ENCODE results near the gene YLPM1.
A peak's percentile ranks its signal among the peaks of the same experiment; 100 is the strongest.

YLPM1 gene

DNA sequence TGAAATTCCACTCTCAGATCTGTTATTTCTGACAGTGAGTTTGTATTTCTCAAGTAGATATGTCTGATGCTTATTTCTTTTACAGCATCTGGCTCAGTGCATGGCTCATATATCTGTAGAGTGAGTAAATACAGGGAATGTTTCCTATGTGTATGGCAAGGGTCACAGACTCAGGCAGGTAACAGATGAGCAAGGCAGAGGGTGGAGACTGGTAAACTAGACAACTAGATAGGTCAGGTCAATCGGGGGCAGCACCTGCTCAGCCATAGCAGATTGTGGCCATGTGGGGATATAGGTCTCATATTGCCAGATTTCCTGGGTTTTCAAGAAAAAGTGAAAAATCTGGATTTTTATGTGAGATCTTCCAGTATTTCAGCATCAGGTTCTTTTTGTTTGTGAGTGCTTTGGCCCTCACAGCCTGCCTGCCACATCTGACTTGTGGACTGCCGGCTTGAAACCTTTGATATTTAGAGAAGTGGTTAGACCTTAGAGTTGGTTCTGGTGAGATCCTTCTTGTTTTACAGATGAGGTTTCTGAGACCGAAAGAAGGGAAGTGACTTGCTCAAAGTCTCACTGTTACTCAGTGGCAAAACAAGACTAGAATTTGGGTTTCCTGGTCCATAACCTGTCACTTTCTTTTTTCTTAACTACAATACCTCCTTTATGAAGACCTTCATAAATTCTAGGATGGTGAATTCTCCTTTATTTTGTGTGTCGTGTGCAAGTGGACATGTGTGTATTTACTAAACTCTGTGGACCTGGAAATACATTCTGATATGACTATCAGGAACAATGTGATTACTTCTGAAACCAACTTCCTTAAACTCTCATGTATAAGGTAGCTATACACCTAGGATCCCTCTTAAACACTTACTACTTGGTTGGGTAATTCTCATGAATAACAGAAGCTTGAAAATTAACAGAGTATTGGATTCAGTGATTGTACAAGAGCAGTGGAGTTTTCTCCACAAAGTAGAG, 78.4 kb downstream of the YLPM1 start:
- DNase-seq: peak; percentile 20

DNA sequence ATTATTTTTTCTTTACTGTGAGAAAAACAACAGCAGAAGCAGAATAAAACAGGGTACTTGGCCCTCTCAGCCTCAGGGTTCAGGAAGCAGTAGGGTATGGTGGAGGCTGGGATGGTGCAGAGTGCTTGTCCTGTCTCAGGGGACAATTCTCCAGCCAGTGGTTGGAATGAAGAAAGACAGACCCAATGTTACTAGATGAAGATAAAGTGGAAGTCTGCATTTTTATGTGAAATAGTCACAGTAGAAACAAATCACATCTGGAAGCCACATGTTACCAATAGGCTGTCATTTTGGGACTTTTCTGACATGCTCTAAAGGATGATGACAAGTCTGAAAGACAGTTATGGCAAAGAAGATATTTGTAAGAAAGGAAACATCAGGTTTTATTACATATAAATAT, 80.5 kb downstream of the YLPM1 start:
- DNase-seq: no peak

DNA sequence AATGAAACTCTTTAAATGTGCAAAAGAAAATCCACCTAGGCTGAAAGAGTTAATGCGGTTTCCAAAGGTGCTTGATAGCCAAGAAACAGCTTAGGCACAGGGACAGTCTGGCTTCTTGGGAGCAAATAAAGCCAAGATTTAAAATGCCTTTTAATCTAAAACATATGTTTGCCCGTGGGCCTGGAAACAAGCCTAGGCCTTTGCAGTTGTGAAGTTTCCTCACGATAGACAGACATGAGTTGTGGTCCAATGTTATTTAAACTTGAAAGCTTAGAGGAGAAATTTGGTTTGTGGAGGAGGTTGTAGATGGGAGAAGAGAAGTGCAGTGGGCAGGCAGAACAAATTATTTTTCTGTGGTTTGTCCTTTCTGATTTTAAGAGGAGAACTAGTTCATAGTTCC, 83.1 kb downstream of the YLPM1 start:
- no peak for DNase-seq

DNA sequence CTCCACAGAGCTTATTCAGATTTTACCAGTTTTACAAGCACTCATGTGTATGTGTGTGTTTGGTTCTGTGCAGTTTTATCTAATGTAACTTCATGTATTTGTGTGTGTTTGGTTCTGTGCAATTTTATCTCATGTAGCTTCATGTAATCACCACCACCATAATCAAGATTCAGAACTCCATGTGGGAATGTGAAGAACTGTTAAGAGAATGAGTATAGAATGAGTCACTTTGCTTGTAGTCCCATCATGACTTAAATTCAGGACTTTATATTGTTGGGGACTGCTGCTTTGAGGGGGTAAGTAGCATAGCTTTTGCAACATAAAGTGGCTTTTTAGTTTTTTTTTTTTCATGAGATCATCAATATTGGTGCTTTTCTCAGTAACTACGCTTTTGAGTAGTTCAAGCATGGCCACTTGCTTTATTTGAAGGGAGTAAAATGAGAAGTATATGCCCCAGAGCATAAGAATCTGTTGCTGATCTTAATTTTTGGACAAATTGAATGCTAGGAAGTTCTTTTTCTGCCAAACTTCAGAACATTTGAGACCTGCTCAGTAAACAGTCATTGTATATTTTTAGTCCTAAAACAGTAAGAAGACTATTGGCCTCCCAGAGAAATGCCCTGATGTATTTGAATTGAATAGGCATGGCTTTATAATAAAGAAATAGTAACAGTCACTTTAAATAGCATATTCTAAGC, 84.0 kb downstream of the YLPM1 start:
- DNase-seq: no peak

DNA sequence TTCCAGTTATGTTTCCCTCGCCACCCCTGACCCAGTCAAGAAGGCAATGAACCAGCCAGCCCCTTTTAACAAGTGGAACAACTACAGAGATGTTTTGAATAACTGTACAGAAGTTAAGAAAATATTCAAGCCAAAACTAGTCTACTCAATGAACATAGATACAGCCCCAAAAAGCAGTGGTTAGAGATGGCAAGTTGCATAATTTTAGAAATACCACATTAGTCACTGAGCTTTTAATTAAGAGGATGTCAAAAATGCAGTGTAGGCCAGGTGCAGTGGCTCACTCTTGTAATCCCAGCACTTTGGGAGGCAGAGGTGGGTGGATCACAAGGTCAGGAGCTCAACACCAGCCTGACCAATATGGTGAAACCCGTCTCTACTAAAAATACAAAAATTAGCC, 85.7 kb downstream of the YLPM1 start:
- DNase-seq: no peak

DNA sequence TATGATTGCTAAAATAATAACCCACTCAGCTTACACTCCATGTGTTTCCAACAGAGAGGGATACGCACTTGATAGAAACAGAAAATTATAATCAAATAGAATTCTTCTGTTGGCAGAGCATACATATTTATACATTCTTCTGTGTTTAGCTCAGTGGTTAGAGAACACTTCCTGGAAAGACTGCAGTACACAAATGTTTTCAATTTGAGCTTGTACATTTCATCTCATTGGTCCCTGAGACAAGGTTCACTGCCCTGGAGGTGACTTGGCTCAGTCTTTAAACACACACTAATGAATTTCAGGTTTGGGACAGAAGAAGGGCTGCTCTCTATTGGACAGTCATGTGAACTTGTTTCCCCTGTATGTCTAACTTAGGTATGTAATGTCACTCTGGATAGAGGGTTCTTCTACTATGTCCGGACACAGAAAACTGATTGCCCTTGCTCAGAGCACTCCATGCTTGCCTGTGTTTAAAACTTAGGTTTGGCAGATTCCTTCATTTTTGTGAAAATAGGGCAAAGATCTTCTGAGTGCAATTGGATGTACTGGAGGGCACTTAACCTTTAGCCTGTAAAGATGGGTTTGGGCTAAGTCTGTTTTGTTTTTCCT, 89.9 kb downstream of the YLPM1 start:
- DNase-seq: no peak

DNA sequence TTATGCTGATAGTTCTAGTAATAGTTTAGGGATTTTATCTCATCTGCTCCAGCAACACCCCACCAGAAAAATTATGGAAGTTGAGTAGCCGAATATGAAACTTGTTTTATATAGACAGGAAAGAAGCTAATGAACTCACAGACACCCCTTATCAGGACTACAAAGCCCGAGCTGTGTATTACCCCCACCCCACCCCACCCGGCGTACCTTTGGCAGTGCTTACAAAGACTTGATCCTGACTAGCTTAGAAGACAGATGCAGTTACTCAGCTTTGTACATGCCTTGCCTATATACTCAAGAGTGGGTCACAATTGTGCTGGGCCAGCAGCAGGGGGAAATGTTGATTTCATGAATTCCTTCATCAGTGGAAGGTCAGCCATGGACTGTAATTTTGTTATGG, 90.5 kb downstream of the YLPM1 start:
- no peak for DNase-seq

DNA sequence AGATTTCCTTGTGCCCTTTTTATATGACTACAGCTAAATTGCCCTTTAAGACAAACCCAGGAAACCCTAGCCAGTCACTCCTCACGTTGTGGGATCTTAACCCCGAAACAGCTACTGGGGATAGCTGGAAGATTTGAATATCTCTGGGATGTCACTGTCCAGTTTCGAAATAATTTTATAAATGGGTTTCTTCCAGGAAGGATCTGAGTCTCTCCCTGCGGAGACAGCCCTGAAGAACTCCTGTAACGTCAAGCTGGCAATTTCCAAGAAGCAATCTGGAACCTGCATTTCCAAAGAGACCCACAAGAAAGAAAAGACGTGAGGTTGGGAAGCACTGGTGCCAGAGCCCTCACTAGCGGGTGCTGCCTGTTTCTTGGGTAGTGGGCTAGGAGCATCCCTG, 91.9 kb downstream of the YLPM1 start:
- DNase-seq: no peak

DNA sequence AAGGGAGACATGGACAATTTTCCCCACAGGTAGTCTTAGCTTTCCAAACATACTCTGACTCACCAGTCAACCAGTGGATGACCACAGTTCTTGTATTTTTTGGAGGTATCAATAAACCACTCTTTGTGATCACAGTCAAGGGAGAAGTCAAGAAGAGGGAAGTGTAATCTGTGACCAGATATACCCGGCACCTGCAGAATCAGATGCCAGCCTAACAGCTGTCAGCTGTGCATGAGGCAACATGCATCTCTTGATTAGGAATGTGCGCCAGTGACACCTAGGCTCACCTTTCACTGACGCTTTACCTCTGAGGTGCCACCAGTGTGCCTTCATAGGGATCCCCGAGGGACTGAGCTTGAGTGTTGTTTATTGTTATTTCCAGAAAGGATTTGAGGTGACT, 92.8 kb downstream of the YLPM1 start:
- DNase-seq: no peak

DNA sequence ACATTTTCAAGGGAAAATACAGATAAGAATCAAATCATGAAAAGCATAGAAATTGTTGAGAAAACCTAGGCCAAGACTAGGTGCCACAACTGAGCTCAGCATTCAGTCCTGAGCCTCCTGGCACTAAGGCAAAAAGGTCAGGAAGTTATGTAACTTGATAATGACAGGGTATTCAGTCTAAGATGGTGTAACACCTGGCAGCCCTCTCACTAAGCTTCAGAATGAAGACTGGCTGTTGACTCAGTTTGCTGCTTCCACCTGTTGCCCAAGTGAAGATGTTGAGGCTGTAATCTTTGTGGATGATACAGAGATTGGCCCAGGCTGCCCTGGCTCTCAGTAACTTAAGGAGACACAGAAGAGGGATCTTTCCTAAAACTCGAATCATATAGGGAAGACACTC, 93.2 kb downstream of the YLPM1 start:
- DNase-seq: no peak

DNA sequence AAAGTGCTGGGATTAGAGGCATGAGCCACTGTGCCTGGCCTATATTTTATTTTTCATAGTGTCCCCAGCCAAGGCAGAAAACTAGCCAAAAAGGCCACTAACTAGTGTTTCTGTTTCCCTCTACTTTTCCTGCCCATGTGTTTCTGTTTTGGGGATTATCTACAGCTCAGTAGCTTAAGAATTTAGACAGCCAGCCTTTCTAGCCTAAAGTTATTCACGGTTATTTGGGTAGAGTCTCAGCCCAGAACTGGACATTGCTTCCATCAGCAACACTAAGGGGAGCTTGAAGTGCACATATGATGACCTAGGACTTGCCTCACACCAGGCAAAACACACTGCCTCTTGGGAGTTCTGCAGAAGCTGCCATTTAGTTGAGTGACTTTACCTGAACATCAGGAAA, 94.9 kb downstream of the YLPM1 start:
- no peak for DNase-seq

DNA sequence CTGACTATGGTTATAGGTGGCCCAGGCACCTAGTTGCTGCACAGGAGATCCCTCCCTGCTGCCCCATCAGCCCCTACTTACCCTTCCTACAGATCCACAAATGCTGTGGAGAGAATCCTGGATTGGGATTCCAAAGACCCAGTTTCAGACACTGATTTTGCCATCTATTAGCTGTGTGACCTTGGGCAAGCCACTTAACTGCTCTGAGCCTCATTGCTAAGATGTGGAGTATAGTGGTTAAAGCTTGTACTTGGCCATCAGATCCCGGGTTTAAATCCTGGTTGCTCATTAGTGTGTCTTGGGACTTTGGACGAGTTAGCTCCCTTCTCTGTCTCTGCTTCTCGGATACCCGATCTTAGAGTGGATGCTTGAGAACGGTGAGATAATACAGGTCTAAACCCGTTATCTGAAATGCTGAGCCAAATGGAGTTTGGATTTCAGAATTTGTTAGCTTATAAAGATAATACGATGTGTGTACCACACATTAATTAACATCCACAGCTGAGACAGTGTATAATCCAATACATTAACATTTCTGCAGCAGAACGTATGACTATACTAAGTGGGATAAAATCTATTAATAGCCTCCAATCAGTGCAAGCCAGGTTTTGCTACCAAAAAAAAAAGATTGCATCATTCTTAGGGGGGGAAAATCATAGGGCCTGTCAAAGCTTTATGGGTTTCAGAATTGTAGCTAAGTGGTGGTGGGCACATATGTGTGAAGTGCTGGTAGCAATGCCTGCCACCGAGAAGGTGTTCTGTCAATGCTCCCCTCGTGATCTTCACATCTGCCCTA, 96.8 kb downstream of the YLPM1 start:
- no peak for DNase-seq

DNA sequence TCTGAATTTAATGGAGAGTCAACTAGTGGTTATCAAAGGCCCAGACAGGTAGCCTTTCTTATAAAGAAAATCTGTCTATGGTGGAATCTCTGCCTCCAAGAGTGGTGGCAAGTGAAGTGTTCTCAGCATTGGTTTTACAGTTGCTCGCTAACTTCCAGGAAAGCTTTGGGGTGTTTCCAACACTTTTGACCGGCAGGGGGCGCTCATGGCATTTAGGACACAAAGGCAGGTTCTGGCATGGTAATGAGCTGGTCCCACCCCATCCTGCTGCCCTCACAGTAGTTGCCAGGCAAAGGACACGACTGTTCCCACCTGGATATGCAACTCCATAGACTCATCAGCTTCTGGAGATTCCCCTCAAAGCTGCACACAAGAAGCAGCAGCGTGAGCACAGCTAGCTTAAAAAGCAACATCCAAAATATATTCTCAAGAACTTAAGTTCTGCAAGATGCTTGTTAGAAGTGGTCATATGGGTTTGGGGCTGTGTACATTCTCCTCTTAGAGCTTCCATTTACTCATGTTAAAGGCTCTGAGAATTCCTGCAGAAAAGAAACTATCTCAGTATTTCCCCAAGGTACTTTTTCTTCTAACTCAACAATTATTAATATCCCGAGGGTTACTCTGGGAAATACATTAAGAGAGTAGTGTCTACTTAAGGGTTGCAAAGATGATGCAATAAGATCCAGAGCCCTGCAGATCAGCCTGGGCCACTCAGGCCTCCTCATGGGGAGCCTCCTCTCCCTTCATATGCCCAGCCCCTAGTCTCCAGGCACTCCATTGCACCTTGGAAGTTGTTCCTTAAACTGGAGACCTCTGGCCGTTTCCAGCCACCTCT, 98.0 kb downstream of the YLPM1 start:
- peak; percentile 91 for DNase-seq

DNA sequence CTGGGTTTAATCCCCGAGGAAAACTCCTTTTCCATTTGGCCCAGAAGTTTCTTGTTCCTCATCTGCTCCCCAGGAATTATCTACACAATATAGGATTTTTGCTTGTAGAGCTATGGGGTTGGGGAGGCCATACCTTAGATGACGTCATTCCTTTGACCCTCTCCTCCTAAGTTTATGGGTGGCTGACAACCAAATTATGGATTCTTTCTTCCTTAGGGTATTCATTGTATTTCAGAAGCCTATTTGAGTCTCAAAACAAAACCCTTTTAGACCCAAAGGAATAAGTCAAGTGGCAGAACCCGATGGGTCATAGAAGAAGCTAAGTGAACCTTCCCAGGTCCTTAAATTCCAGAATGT, 98.6 kb downstream of the YLPM1 start:
- no peak for DNase-seq

DNA sequence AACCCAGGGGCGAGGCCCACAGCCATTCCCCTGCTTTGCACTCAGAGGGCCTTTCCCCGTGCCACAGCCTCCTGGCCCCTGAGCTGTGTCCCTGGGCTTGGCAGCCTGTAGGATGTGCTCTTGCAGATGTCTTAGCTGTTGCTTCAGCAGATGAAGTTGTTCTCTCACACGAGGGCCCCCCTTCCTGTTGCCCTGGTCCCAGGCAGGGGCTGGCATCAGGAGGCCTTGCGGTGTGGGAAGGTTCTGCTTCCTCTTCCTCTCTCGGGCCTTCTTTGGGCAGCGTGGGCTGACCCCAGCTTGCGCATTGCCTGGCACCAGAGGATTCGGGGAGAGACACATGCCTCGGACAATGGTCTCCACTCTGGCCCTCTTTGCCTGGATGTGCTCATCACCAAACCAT, 100.2 kb downstream of the YLPM1 start:
- DNase-seq: no peak

DNA sequence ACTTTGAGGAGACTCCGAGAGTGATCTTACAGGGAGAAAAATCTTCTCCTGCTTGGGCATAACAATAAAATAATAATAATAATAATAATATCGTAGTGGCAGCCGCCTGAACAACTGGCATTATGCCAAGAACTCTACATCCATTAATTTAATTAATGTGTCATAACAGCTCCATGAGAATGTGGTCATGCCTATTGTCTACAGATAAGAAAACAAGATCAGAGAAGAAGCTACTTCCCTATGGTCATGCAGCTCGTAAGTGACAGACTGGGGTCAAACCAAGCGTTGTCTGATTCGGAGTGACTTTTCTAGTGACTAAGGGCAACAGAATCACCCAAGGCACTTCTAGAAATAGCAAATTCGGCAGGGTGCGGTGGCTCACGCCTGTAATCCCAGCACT, 101.1 kb downstream of the YLPM1 start:
- DNase-seq: no peak

DNA sequence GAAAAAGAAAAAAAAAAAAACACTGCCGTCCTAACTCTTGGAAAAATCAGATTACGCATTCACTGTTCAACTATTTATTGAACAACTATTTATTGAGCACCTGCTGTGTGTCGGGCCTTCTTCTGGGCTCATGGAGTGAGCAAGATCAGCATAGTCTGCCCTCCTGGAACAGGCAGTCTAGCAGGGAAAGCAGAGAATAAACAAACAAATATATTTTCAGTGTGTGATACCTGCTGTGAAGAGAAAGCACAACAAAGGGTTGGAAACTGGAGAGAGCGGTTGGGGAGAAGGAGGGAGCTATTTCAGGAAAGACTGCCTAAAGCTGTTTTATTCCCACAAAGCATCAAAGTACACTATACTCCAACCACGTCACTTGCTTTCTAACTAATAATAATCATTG, 102.0 kb downstream of the YLPM1 start:
- no peak for DNase-seq

DNA sequence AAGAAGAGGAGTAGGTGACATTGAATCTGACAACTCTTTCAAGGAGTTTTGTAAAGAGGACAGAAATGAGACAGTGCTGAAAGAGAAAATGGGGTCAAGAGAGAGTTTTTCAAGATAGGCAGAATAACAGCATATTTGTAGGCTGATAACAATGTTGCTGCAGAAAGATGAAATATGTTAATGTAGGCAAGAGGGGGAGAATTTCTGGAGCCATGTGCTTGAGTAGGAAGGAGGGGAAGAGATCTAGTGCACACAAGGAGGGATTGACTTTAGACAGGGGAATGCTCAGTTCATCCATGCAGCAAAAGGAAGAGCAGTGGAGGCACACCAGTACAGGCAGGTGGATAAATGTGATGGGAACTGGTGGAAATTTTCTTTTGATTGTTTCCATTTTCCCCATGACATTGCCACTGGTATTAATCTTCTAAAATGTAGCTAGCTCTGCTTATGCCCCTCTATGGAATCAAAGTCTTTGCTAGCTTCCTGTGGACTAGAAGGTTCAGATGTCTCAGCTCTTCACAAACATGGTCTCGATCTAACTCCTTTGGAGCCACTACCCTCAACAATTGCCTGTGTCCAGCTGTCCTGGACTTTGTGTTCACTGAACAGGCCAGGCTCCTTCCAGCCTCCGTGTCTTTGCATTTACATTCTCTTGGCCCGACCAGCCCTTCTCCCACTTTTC, 103.7 kb downstream of the YLPM1 start:
- DNase-seq: no peak

DNA sequence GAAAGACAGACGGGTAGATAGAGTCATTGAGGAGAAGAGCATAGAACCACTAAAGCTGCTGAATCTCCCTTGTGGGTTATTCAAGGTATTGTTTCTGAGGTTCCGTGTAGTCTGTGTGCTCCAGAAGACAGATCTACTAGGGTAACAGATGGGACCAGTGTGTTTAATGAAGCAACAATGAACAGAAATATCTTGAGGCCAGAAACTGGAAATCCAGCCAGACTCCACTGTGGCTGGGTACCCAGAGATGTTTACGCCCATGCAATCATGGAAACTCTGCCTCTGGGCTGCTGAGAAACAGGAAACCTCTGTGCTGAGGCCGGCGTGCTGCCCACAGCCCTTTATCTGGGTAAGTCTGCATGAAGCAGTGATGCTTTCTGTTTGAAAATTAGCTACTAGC, 104.6 kb downstream of the YLPM1 start:
- DNase-seq: peak; percentile 55

DNA sequence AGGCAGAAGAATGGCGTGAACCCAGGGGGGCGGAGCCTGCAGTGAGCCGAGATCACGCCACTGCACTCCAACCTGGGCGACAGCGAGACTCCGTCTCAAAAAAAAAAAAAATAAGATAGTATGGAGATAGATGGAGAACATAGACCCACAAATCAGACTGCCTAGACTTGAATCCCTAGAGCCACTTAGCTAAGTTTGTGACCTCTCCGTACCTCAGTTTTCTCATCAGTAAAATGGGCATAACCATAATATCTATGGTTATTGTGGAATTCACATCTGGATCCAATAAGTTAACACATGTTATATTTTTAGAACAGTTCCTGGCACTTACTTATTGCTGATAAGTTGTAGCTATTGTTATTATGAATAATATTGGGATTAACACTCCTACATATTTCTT, 105.6 kb downstream of the YLPM1 start:
- DNase-seq: no peak

DNA sequence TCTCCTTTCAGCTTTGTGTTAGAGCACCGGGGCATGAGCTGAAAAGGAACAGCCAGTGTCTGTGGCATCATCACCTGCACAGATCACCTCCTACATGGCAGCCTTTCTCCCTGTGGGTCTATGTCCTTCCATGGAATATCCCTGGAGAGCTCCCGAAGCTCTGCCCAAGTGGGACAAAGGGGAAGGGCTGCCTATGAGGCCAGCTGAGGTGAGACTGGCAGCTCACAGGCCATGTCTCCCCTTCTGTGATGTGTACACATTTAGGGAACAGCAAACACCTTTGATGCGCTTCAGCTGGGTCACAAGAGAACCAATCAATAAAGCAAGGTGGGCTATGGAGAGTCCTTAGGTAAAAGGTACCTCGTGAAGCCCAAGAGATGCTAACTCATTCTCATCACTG, 108.7 kb downstream of the YLPM1 start:
- no peak for DNase-seq

DNA sequence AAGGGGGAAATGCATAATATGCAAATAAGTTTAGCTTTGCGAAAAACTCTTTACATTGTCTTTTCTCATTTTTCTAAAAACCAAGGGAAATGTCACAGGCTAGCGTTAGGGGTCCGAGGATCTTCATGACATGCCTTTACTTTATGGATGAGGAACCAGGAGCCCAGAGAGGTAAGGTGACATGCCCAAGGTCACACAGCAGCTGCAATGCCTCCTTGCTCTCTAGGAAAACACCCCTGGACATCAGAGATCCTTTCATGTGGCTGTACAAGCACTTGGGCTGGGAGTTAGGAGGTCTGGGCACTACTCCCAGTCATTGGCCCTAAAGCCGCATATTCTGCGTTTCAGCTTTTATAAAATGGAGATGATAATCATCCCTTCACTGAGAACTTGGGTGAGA, 112.1 kb downstream of the YLPM1 start:
- no peak for DNase-seq
